GM18951 (cell line): Measurements from ENCODE around the gene SELENOO.
"Not testable (repeated sequence)": the region's sequence is repeated elsewhere in the genome, so short reads cannot be mapped to it uniquely, and the experiment has no call there.

ENCODE experiments used
- POLR2A ChIP-seq: IDR thresholded peaks from 4 replicates; pipeline ENCODE4 v1.6.1; 2011; ENCODE audit warnings: mild to moderate bottlenecking; ENCODE audit not compliant: insufficient read length, insufficient read depth; ENCODE audit errors: extremely low read depth
- in situ Hi-C: fragments of 300-500 bp; cut with MboI; formaldehyde crosslinking; loops from one replicate; pipeline ENCODE4 v1.12.0; 2022; ENCODE audit warnings: low sequenced_read_pairs, mixed read lengths, inconsistent platforms; ENCODE audit not compliant: unreplicated experiment

SELENOO gene

GRCh38 chr22:50167689-50168489, 32.9 kb upstream of the SELENOO start:
- in situ Hi-C loops: no loop called here
- TF ChIP-seq POLR2A: no peak

DNA sequence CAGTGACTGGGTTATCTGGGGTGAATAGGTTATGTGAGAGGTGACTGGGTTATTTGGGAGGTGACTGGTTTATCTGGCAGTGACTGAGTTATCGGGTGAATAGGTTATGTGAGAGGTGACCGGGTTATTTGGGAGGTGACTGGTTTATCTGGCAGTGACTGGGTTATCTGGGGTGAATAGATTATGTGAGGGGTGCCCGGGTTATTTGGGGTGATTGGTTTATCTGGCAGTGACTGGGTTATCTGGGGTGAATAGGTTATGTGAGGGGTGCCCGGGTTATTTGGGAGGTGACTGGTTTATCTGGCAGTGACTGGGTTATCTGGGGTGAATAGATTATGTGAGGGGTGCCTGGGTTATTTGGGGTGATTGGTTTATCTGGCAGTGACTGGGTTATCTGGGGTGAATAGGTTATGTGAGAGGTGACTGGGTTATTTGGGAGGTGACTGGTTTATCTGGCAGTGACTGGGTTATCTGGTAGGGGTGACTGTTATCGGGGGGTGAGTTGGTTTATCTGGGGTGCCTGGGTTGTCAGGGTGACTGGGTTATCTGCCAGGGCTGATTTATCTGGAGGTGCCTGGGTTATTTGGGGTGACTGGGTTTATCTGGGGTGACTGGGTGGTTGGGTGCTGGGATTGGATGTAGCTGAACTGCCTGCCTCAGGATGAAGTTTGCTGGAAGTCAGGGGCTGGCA, 32.2 kb upstream of the SELENOO start:
- in situ Hi-C loops: not testable (repeated sequence)

- no peak for TF ChIP-seq POLR2A
- in situ Hi-C loops: no loop called here
Measured at GRCh38 chr22:50169181-50169759, 31.5 kb upstream of the SELENOO start.

- no peak for TF ChIP-seq POLR2A
- in situ Hi-C loops: no loop called here
Measured at GRCh38 chr22:50169774-50170341, 31.0 kb upstream of the SELENOO start.

- in situ Hi-C loops: no loop called here
Measured at GRCh38 chr22:50170453-50171318, 30.1 kb upstream of the SELENOO start, which contains the start of gene PANX2. PANX2 (plus strand) TSS chr22:50170731; CDS start chr22:50170731, 0 bp downstream.

GRCh38 chr22:50171319-50171964, 29.4 kb upstream of the SELENOO start:
- in situ Hi-C loops: no loop called here
- no peak for TF ChIP-seq POLR2A

More at GRCh38 chr22:50170453-50171318, 30.1 kb upstream of the SELENOO start, which contains the start of gene PANX2:
- TF ChIP-seq POLR2A: no peak

DNA sequence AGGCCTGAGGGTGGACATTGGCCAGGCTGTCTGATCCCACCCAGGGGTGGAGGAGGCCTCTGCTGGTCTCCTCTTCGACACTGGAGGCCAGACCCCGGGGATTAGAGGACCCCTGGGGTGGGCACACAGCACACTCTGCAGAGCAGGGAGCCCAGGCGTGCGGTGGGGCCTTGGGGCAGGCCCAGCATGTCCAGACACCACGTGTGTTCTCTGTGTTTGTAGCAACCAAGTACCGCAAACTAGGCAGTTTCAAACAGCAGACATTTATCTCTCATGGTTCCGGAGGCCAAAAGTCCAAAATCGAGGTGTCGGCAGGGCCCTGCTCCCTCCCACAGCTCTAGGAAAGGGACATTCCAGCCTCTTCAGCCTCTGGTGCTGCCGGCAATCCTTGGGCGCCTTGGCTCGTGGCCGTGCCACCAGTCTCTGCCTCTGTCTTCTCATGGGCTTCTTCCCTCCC, 28.8 kb upstream of the SELENOO start:
- no peak for TF ChIP-seq POLR2A
- in situ Hi-C loops: no loop called here

- in situ Hi-C loops: no loop called here
Measured at GRCh38 chr22:50173311-50173982, 27.4 kb upstream of the SELENOO start.

GRCh38 chr22:50173983-50174355, 26.8 kb upstream of the SELENOO start:
- TF ChIP-seq POLR2A: no peak
- in situ Hi-C loops: no loop called here

More at GRCh38 chr22:50173311-50173982, 27.4 kb upstream of the SELENOO start:
- TF ChIP-seq POLR2A: no peak

DNA sequence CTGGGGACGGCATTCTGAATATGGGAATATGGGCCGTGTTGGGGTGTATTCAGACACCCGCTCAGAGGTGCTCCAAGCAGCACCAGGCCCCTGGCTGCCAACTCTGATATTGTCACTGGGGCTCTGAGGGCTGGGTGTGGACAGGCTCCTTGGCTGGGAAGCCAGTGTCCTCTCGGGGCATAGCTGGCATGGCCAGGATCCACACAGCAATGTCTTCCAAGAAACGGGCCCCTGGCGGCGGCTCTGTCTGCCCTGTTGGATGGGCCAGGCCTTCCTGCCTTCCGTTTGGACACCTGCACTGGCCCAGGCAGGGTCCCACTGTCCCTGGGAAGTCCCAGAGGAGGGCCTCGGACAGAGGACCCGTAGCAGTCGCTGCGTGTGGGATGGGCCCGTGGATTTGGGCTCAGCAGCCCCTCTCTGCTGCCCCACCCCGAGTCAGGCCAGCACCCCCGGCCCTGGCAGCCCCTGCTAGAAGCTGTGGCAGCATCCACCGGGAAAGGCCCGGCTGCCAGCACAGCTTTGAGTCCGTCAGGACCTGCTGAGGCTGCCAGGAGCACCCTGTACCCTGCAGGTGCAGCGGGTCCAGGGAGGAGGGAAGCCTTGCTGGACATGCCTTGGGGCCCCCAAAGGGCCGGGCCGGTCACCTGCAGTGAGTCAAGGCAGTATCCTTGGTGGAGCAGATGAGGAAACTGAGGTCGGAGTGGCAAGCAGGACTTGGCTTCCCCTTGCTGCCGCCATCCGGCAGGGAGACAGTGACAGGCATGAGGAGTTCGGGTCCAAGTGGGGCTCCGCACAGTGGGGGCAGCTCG, 26.2 kb upstream of the SELENOO start:
- in situ Hi-C loops: no loop called here
- no peak for TF ChIP-seq POLR2A

DNA sequence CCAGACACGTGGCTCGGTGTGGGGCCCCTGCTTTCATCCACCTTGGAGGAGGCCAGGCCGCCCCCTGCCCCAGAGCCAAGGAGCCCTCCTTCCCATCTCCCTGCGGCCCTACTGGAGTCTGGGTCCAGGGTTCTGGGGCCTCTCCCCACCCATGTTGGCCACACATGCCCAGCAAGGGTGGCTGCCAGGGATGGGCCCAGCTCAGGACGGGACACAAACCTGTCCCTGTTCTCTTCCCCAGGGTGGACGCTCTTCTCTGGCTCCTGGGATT, 25.7 kb upstream of the SELENOO start:
- in situ Hi-C loops: no loop called here
- TF ChIP-seq POLR2A: no peak
